Keratinocyte (primary cell): ENCODE data around the gene SIM2. TPM values are rescaled to one million over a fixed set of nuclear protein-coding genes. Genes with fewer than 3 reads are reported as not detected.

Source experiments
- DNase-seq: peaks from one replicate; pipeline ENCODE4 v3.0.0-alpha.2; 2011; ENCODE audit warnings: low read depth, missing footprints, low spot score
- FAIRE-seq: peaks from 2 replicates; lab custom pipeline; 2011; peaks lifted over from hg19 to GRCh38; lab: Jason Lieb, UNC
- H2AFZ ChIP-seq: 2 replicates; pipeline ENCODE4 v1.6.0; 2012; ENCODE audit warnings: low read length, control low read depth, inconsistent platforms; ENCODE audit not compliant: control insufficient read depth
- H3K27ac ChIP-seq: 2 replicates; pipeline ENCODE4 v1.5.1; 2011; ENCODE audit warnings: low read length; ENCODE audit not compliant: control insufficient read depth, insufficient read depth
- H3K27me3 ChIP-seq: 3 replicates; pipeline ENCODE4 v1.6.0; 2011; ENCODE audit warnings: low read length; ENCODE audit not compliant: control insufficient read depth, insufficient read depth; ENCODE audit errors: extremely low read depth
- H3K36me3 ChIP-seq, 2 experiments: 2 replicates in 1 of 2; 3 replicates in 1 of 2; pipeline ENCODE4 v1.5.1; 2011; ENCODE audit warnings: low read length in 2 of 2, mild to moderate bottlenecking in 1 of 2; ENCODE audit not compliant: control insufficient read depth in 2 of 2, insufficient read depth in 2 of 2; ENCODE audit errors: extremely low read depth in 1 of 2
- H3K4me1 ChIP-seq: 3 replicates; pipeline ENCODE4 v1.5.1; 2011; ENCODE audit warnings: low read length; ENCODE audit not compliant: control insufficient read depth, insufficient read depth; ENCODE audit errors: extremely low read depth
- H3K4me2 ChIP-seq: 3 replicates; pipeline ENCODE4 v1.6.0; 2011; ENCODE audit warnings: low read depth, low read length; ENCODE audit not compliant: control insufficient read depth, insufficient read depth; ENCODE audit errors: extremely low read depth
- H3K4me3 ChIP-seq, 3 experiments: fragments of 200-600 bp in 1 of 3; sonication (generic) in 1 of 3; 2 replicates in 2 of 3; 3 replicates in 1 of 3; pipeline ENCODE4 v1.5.1; 2011 to 2016; ENCODE audit warnings: low read length in 3 of 3, mild to moderate bottlenecking in 3 of 3, control low read depth in 2 of 3, inconsistent platforms in 1 of 3, low read depth in 1 of 3, mixed read lengths in 1 of 3, mixed run types in 1 of 3, moderate library complexity in 1 of 3; ENCODE audit not compliant: control insufficient read depth in 2 of 3, insufficient read depth in 2 of 3; ENCODE audit errors: extremely low read depth in 1 of 3
- H3K79me2 ChIP-seq: 2 replicates; pipeline ENCODE4 v1.6.0; 2012; ENCODE audit warnings: low read length; ENCODE audit not compliant: control insufficient read depth, insufficient read depth
- H3K9ac ChIP-seq: 3 replicates; pipeline ENCODE4 v1.6.0; 2011; ENCODE audit warnings: low read length; ENCODE audit not compliant: control insufficient read depth, insufficient read depth; ENCODE audit errors: extremely low read depth
- H3K9me1 ChIP-seq: 3 replicates; pipeline ENCODE4 v1.6.0; 2011; ENCODE audit warnings: low read length; ENCODE audit not compliant: control insufficient read depth, insufficient read depth; ENCODE audit errors: extremely low read depth
- H3K9me3 ChIP-seq: 2 replicates; pipeline ENCODE4 v1.5.1; 2012; ENCODE audit warnings: low read depth, low read length; ENCODE audit not compliant: control insufficient read depth
- H4K20me1 ChIP-seq: 3 replicates; pipeline ENCODE4 v1.6.0; 2011; ENCODE audit warnings: low read length; ENCODE audit not compliant: control insufficient read depth, insufficient read depth; ENCODE audit errors: extremely low read depth
- CTCF ChIP-seq, 3 experiments: IDR thresholded peaks in 1 of 3; conservative IDR thresholded peaks in 1 of 3; optimal IDR thresholded peaks in 1 of 3; 2 replicates in 2 of 3; 3 replicates in 1 of 3; pipeline versions ENCODE3 to v1.5.1; 2011; ENCODE audit warnings: low read length in 3 of 3, mild to moderate bottlenecking in 3 of 3, moderate library complexity in 2 of 3, control low read depth in 1 of 3, inconsistent platforms in 1 of 3; ENCODE audit not compliant: insufficient read depth in 2 of 3; ENCODE audit errors: extremely low read depth in 1 of 3
- EZH2 ChIP-seq: IDR thresholded peaks from one replicate; pipeline ENCODE4 v1.6.1; 2012; ENCODE audit warnings: inconsistent platforms, mild to moderate bottlenecking, low read length, moderate library complexity
- dilution Hi-C: fragments of 300-500 bp; cut with MboI; formaldehyde crosslinking; loops from one replicate; pipeline ENCODE4 v1.7.0; 2020; ENCODE audit warnings: low sequenced_read_pairs; ENCODE audit not compliant: extremely low pct_ligation_motif_present
- polyA plus RNA-seq, 5 experiments: library from polyadenylated mRNA; depleted of rRNA in 3 of 5; stranded (reverse) in 3 of 5; stranded (forward) in 1 of 5; unstranded in 1 of 5; fragments of >200 nt; gene quantifications; 1 replicate in 1 of 5; 2 replicates in 3 of 5; 3 replicates in 1 of 5; pipeline versions ENCODE4 v1.2.1 to v1.2.3, GENCODE V29; 2011 to 2012; ENCODE audit warnings: missing spikeins in 2 of 5, low read depth in 1 of 5, low replicate concordance in 1 of 5

The SIM2 gene
- polyA plus RNA-seq, 1 donor (not counting 4 experiments of a cell fraction or from before 2014, with no cell fraction given) = 0.05 TPM

- no peak overlapping the region for H3K4me3 ChIP-seq
- no peak for TF ChIP-seq CTCF (optimal IDR thresholded peaks at IDR 0.05 in 1 of 3, IDR thresholded peaks at IDR 0.05 in 1 of 3, conservative IDR thresholded peaks at IDR 0.05 in 1 of 3; ENCODE audit: extremely low read depth in 1 of 3, insufficient read depth in 2 of 3, low read length in 3 of 3)
- TF ChIP-seq EZH2 = peak; percentile 82
- H3K9me1 ChIP-seq = no peaks in the 10 kb centered on the region
- H3K4me1 ChIP-seq = no peaks in the 10 kb centered on the region
- DNase-seq = no peak
- H3K27me3 ChIP-seq = peaks cover 87% of the 10 kb centered on the region
- H3K9me3 ChIP-seq = no peaks in the 10 kb centered on the region
- H3K36me3 ChIP-seq = no peaks in the 10 kb centered on the region
- FAIRE-seq = no peak
- H3K9ac ChIP-seq = no peak overlapping the region
- dilution Hi-C loops = no loop called here
- H3K79me2 ChIP-seq = no peaks in the 10 kb centered on the region
- H2AFZ ChIP-seq = no peak overlapping the region
- H3K4me2 ChIP-seq = peak overlapping the region; percentile 16
- no peak overlapping the region for H3K27ac ChIP-seq
- peaks cover 7% of the 10 kb centered on the region for H4K20me1 ChIP-seq
These were observed 6.6 kb upstream of the SIM2 start for GRCh38 chr21:36692114-36692834.

GRCh38 chr21:36692835-36693488 is 6.0 kb upstream of the SIM2 start:
- H3K9me3 ChIP-seq = no peaks in the 10 kb centered on the region
- FAIRE-seq (no peak), DNase-seq (no peak)
- H3K36me3 ChIP-seq = no peaks in the 10 kb centered on the region
- H3K4me1 ChIP-seq = no peaks in the 10 kb centered on the region
- H4K20me1 ChIP-seq = peaks cover 7% of the 10 kb centered on the region
- H3K9me1 ChIP-seq = no peaks in the 10 kb centered on the region
- peak in 1 of 3 experiments; percentile 32 for TF ChIP-seq CTCF (optimal IDR thresholded peaks at IDR 0.05 in 1 of 3, IDR thresholded peaks at IDR 0.05 in 1 of 3, conservative IDR thresholded peaks at IDR 0.05 in 1 of 3; ENCODE audit: extremely low read depth in 1 of 3, insufficient read depth in 2 of 3, low read length in 3 of 3)
- TF ChIP-seq EZH2 = no peak
- H3K27ac ChIP-seq = no peak overlapping the region
- no peak overlapping the region for H2AFZ ChIP-seq
- no peaks in the 10 kb centered on the region for H3K79me2 ChIP-seq
- H3K4me3 ChIP-seq = no peak overlapping the region
- dilution Hi-C loops = no loop called here
- peaks cover 94% of the 10 kb centered on the region for H3K27me3 ChIP-seq
- H3K4me2 ChIP-seq = no peak overlapping the region
- no peak overlapping the region for H3K9ac ChIP-seq
